GM23338 (cell line): Measurements from ENCODE around the gene SLC25A44.
"Not testable (repeated sequence)": the region's sequence is repeated elsewhere in the genome, so short reads cannot be mapped to it uniquely, and the experiment has no call there.

Source experiments
- CREB1 ChIP-seq: fragments of 250-450 bp; sonication (Bioruptor Pico); IDR thresholded peaks from 2 replicates; pipeline ENCODE4 v1.5.0; 2020; ENCODE audit warnings: low read depth, mild to moderate bottlenecking, moderate library complexity
- EZH2 ChIP-seq: fragments of 200-600 bp; sonication (generic); IDR thresholded peaks from one replicate; pipeline ENCODE4 v1.8.0; 2017; ENCODE audit warnings: antibody characterized with exemption, mild to moderate bottlenecking, low read depth; ENCODE audit not compliant: unreplicated experiment
- EZH2phosphoT487 ChIP-seq: fragments of 200-600 bp; sonication (generic); IDR thresholded peaks from one replicate; pipeline ENCODE4 v1.8.1; 2018; ENCODE audit warnings: antibody characterized with exemption; ENCODE audit not compliant: unreplicated experiment
- JUNB ChIP-seq: IDR thresholded peaks from one replicate; pipeline ENCODE4 v1.6.1; 2016; ENCODE audit warnings: antibody characterized with exemption; ENCODE audit not compliant: unreplicated experiment
- NANOG ChIP-seq: IDR thresholded peaks from 2 replicates; pipeline ENCODE4 v1.6.1; 2016; ENCODE audit warnings: antibody characterized with exemption, borderline replicate concordance
- POLR2AphosphoS5 ChIP-seq: IDR thresholded peaks from 2 replicates; pipeline ENCODE4 v1.6.1; 2016; ENCODE audit warnings: antibody characterized with exemption, low read depth
- STAT1 ChIP-seq: IDR thresholded peaks from one replicate; pipeline ENCODE4 v1.6.1; 2016; ENCODE audit warnings: antibody characterized with exemption; ENCODE audit not compliant: unreplicated experiment
- TF ChIP-seq, protein P1 (sequence below), 2 experiments: fragments of 200-600 bp in 1 of 2; sonication (generic) in 1 of 2; conservative IDR thresholded peaks; 2 replicates each; pipeline versions ENCODE4 v1.5.1 to v1.6.1; 2016 to 2017; ENCODE audit warnings: antibody characterized with exemption in 2 of 2, low read depth in 2 of 2, mild to moderate bottlenecking in 2 of 2, moderate library complexity in 1 of 2
- TF ChIP-seq, protein P2 (sequence below): IDR thresholded peaks from 2 replicates; pipeline ENCODE4 v1.6.1; 2016; ENCODE audit warnings: antibody characterized with exemption

GRCh38 chr1:156216361-156217086 is 22.6 kb downstream of the SLC25A44 start:
- TF ChIP-seq, protein P1, sequence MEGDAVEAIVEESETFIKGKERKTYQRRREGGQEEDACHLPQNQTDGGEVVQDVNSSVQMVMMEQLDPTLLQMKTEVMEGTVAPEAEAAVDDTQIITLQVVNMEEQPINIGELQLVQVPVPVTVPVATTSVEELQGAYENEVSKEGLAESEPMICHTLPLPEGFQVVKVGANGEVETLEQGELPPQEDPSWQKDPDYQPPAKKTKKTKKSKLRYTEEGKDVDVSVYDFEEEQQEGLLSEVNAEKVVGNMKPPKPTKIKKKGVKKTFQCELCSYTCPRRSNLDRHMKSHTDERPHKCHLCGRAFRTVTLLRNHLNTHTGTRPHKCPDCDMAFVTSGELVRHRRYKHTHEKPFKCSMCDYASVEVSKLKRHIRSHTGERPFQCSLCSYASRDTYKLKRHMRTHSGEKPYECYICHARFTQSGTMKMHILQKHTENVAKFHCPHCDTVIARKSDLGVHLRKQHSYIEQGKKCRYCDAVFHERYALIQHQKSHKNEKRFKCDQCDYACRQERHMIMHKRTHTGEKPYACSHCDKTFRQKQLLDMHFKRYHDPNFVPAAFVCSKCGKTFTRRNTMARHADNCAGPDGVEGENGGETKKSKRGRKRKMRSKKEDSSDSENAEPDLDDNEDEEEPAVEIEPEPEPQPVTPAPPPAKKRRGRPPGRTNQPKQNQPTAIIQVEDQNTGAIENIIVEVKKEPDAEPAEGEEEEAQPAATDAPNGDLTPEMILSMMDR (conservative IDR thresholded peaks at IDR 0.05; ENCODE audit: low read depth in 2 of 2) = not testable (repeated sequence)
- TF ChIP-seq EZH2phosphoT487; EZH2; CREB1 (CRISPR knock-in tag); POLR2AphosphoS5; STAT1; JUNB; NANOG: not testable (repeated sequence)
- TF ChIP-seq, protein P2, sequence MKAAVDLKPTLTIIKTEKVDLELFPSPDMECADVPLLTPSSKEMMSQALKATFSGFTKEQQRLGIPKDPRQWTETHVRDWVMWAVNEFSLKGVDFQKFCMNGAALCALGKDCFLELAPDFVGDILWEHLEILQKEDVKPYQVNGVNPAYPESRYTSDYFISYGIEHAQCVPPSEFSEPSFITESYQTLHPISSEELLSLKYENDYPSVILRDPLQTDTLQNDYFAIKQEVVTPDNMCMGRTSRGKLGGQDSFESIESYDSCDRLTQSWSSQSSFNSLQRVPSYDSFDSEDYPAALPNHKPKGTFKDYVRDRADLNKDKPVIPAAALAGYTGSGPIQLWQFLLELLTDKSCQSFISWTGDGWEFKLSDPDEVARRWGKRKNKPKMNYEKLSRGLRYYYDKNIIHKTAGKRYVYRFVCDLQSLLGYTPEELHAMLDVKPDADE = not testable (repeated sequence)
